NCI-H2171 treated with DMSO at 0.1 percent for 48 hours (cell line): ENCODE data around the gene HPCAL1.

Experiments
- DNase-seq: peaks from one replicate; lab custom pipeline; 2025; lab: John Stamatoyannopoulos, UW

The HPCAL1 gene

GRCh38 chr2:10407432-10407831 is 104.7 kb downstream of the HPCAL1 start:
- no peak for DNase-seq

- no peak for DNase-seq
Observed at GRCh38 chr2:10407841-10408648, 105.3 kb downstream of the HPCAL1 start.

- peak; percentile 97 for DNase-seq
Observed at GRCh38 chr2:10408649-10409579, 106.2 kb downstream of the HPCAL1 start.

- peak; percentile 78 for DNase-seq
Observed at GRCh38 chr2:10410001-10410822, 107.5 kb downstream of the HPCAL1 start.

- no peak for DNase-seq
Observed at GRCh38 chr2:10410823-10411437, 108.2 kb downstream of the HPCAL1 start.

- DNase-seq, result no peak
Observed at GRCh38 chr2:10411557-10411956, 108.9 kb downstream of the HPCAL1 start.

- DNase-seq, result peak; percentile 37
Observed at GRCh38 chr2:10412380-10412779, 109.7 kb downstream of the HPCAL1 start.

- no peak for DNase-seq
Observed at GRCh38 chr2:10413503-10413902, 110.8 kb downstream of the HPCAL1 start.

GRCh38 chr2:10413991-10414451 is 111.3 kb downstream of the HPCAL1 start:
- peak; percentile 51 for DNase-seq

GRCh38 chr2:10414591-10414990 is 111.9 kb downstream of the HPCAL1 start:
- DNase-seq, result peak; percentile 79

- no peak for DNase-seq
Observed at GRCh38 chr2:10415048-10415447, 112.3 kb downstream of the HPCAL1 start.

- no peak for DNase-seq
Observed at GRCh38 chr2:10415640-10416039, 112.9 kb downstream of the HPCAL1 start.

GRCh38 chr2:10417551-10418335 is 115.0 kb downstream of the HPCAL1 start:
- DNase-seq, result no peak

GRCh38 chr2:10419553-10420257 is 117.0 kb downstream of the HPCAL1 start:
- DNase-seq, result no peak

GRCh38 chr2:10422251-10422650 is 119.5 kb downstream of the HPCAL1 start:
- DNase-seq, result no peak

- no peak for DNase-seq
Observed at GRCh38 chr2:10422732-10423399, 120.2 kb downstream of the HPCAL1 start.

- DNase-seq, result no peak
Observed at GRCh38 chr2:10423400-10423774, 120.7 kb downstream of the HPCAL1 start.

- no peak for DNase-seq
Observed at GRCh38 chr2:10424051-10424450, 121.3 kb downstream of the HPCAL1 start.

- no peak for DNase-seq
Observed at GRCh38 chr2:10424916-10425505, 122.3 kb downstream of the HPCAL1 start.
